GM12878 (cell line): Measurements from ENCODE around the gene MCFD2. TPM values are rescaled to one million over a fixed set of nuclear protein-coding genes. Genes with fewer than 3 reads are reported as not detected.

Source experiments
- ATAC-seq: fragments of 200-7000 bp; cut with Tn5 transposase; 3 replicates; pipeline ENCODE4 v1.9.1; 2020; ENCODE audit warnings: mild to moderate bottlenecking, moderate library complexity
- BruUV-seq: library from RNA; stranded (reverse); fragments of 400-500 nt; replicated peaks from 2 replicates; lab custom pipeline; 2021; lab: Mats Ljungman, UMichigan
- CTCF ChIA-PET: fragments of 300-600 bp; sonication (Branson Sonifier 250); formaldehyde crosslinking; extraction: SDS; loops from one replicate; lab custom pipeline; 2021; ENCODE audit warnings: inconsistent platforms; lab: Yijun Ruan, JAX
- POLR2A ChIA-PET: fragments of 350-600 bp; formaldehyde crosslinking; extraction: SDS; loops from one replicate; lab custom pipeline; 2021; ENCODE audit warnings: inconsistent platforms; lab: Charles Lee
- RAD21 ChIA-PET: fragments of 300-600 bp; sonication (Branson Sonifier 250); formaldehyde crosslinking; loops from one replicate; lab custom pipeline; 2023; ENCODE audit warnings: antibody characterized with exemption; ENCODE audit not compliant: unreplicated experiment; lab: Charles Lee
- SMC1A ChIA-PET: fragments of 300-600 bp; sonication (Branson Sonifier 250); formaldehyde crosslinking; loops from one replicate; lab custom pipeline; 2023; ENCODE audit not compliant: unreplicated experiment, uncharacterized antibody; lab: Charles Lee
- DNase-seq: peaks from one replicate; pipeline ENCODE4 v3.0.0-alpha.2; 2011; ENCODE audit warnings: low read depth, low spot score
- FAIRE-seq: peaks from 3 replicates; lab custom pipeline; 2011; peaks lifted over from hg19 to GRCh38; lab: Jason Lieb, UNC
- H2AFZ ChIP-seq: 2 replicates; pipeline ENCODE4 v1.6.0; 2011; ENCODE audit warnings: low read depth, low read length, control low read depth; ENCODE audit not compliant: control insufficient read depth
- H3K27ac ChIP-seq: 2 replicates; pipeline ENCODE4 v1.5.1; 2011; ENCODE audit warnings: control low read depth; ENCODE audit not compliant: control insufficient read depth, insufficient read depth
- H3K27me3 ChIP-seq, 2 experiments: replicated peaks in 1 of 2; 2 replicates each; pipeline versions ENCODE4 v1.6.0 to v1.6.1; 2011; ENCODE audit warnings: low read length in 1 of 2; ENCODE audit not compliant: control insufficient read depth in 2 of 2, insufficient read depth in 2 of 2
- H3K36me3 ChIP-seq, 2 experiments: 2 replicates each; pipeline ENCODE4 v1.5.1; 2011; ENCODE audit warnings: low read length in 1 of 2; ENCODE audit not compliant: control insufficient read depth in 2 of 2, insufficient read depth in 2 of 2
- H3K4me1 ChIP-seq: 2 replicates; pipeline ENCODE4 v1.6.1; 2011; ENCODE audit warnings: mild to moderate bottlenecking, low read length, moderate library complexity, mixed read lengths; ENCODE audit not compliant: control insufficient read depth, insufficient read depth
- H3K4me2 ChIP-seq: 2 replicates; pipeline ENCODE4 v1.6.0; 2011; ENCODE audit warnings: control low read depth; ENCODE audit not compliant: control insufficient read depth, insufficient read depth
- H3K4me3 ChIP-seq: fragments of 200-600 bp; sonication (generic); 2 replicates; pipeline ENCODE4 v1.5.1; 2016
- H3K79me2 ChIP-seq: 2 replicates; pipeline ENCODE4 v1.6.0; 2011; ENCODE audit warnings: low read length; ENCODE audit not compliant: control insufficient read depth, insufficient read depth
- H3K9ac ChIP-seq: 2 replicates; pipeline ENCODE4 v1.8.0; 2011; ENCODE audit warnings: low read length, control low read depth, mixed read lengths; ENCODE audit not compliant: control insufficient read depth, insufficient read depth
- H3K9me3 ChIP-seq: replicated peaks from 3 replicates; pipeline ENCODE4 v1.5.1; 2011; ENCODE audit warnings: mild to moderate bottlenecking, low read length; ENCODE audit not compliant: control insufficient read depth, insufficient read depth
- H4K20me1 ChIP-seq: 2 replicates; pipeline ENCODE4 v1.6.0; 2011; ENCODE audit not compliant: control insufficient read depth, insufficient read depth
- CBFB ChIP-seq: IDR thresholded peaks from 2 replicates; pipeline ENCODE4 v1.6.1; 2016; ENCODE audit warnings: antibody characterized with exemption, low read depth
- CREM ChIP-seq: IDR thresholded peaks from 2 replicates; pipeline ENCODE4 v1.6.1; 2014; ENCODE audit warnings: antibody characterized with exemption, low read depth
- EP300 ChIP-seq, 2 experiments: fragments of 150-350 bp in 1 of 2; IDR thresholded peaks; 2 replicates each; pipeline ENCODE4 v1.6.1; 2011 to 2012; ENCODE audit warnings: low read depth in 2 of 2, low read length in 2 of 2, borderline replicate concordance in 1 of 2, improper control_type of control experiment in 1 of 2, inconsistent platforms in 1 of 2; ENCODE audit not compliant: control insufficient read depth in 1 of 2
- IKZF2 ChIP-seq, 2 experiments: fragments of 450-650 bp; IDR thresholded peaks; 2 replicates each; pipeline ENCODE4 v1.6.1; 2017; ENCODE audit warnings: mild to moderate bottlenecking in 2 of 2, moderate library complexity in 2 of 2
- IRF4 ChIP-seq: IDR thresholded peaks from 2 replicates; pipeline ENCODE4 v1.6.1; 2011; ENCODE audit warnings: low read depth, low read length
- SMC3 ChIP-seq: IDR thresholded peaks from 2 replicates; pipeline ENCODE4 v1.6.1; 2011; ENCODE audit warnings: low read length, improper control_type of control experiment, borderline replicate concordance
- TAF1 ChIP-seq: IDR thresholded peaks from 2 replicates; pipeline ENCODE4 v1.6.1; 2011; ENCODE audit warnings: mild to moderate bottlenecking, low read depth, low read length, borderline replicate concordance
- YY1 ChIP-seq: IDR thresholded peaks from 2 replicates; pipeline ENCODE4 v1.6.1; 2011; ENCODE audit warnings: low read depth, mild to moderate bottlenecking, low read length
- WGBS: methylation state at CpG from one replicate; pipeline ENCODE4 v1.1.6; 2016; ENCODE audit warnings: low lambda C conversion rate; ENCODE audit not compliant: insufficient replicate concordance, insufficient coverage; ENCODE audit errors: missing lambda C conversion rate; 5-methylcytosine and 5-hydroxymethylcytosine counted together
- in situ Hi-C: fragments of 300-500 bp; cut with MboI; formaldehyde crosslinking; loops from 9 replicates; pipeline ENCODE4 v1.14.3; 2018; ENCODE audit warnings: mixed read lengths
- intact Hi-C: fragments of 100-400 bp; cut with micrococcal nuclease; formaldehyde crosslinking; loops from one replicate; pipeline ENCODE4 v1.14.2; 2022; ENCODE audit not compliant: unreplicated experiment
- polyA plus RNA-seq, 11 experiments: library from polyadenylated mRNA; depleted of rRNA in 4 of 11; unstranded in 6 of 11; stranded (reverse) in 5 of 11; fragments of >200 nt; fragmentation: Nextera tagmentation in 4 of 11; fragmentation: Illumina TruSeq in 1 of 11; extraction: Ambion mirVana in 4 of 11; extraction: Trizol in 1 of 11; gene quantifications; 1 replicate in 1 of 11; 2 replicates in 10 of 11; pipeline versions ENCODE4 v1.2.1 to v1.2.3, GENCODE V29; 2011 to 2016; ENCODE audit warnings: inconsistent platforms in 2 of 11, missing spikeins in 2 of 11, low read depth in 1 of 11
- total RNA-seq, 4 experiments: library from RNA; depleted of rRNA in 3 of 4; stranded (reverse); fragments of >200 nt in 3 of 4; fragmentation: Illumina TruSeq in 1 of 4; extraction: Trizol in 1 of 4; gene quantifications; 2 replicates each; pipeline versions ENCODE4 v1.2.1 to v1.2.3, GENCODE V29; 2013 to 2021
- TF ChIP-seq, protein P1 (sequence below): fragments of 450-650 bp; IDR thresholded peaks from 2 replicates; pipeline ENCODE4 v1.6.1; 2018; ENCODE audit warnings: mild to moderate bottlenecking, low read depth, moderate library complexity; ENCODE audit not compliant: partially characterized antibody

MCFD2 gene
- total and polyA plus RNA-seq, 10 of the 15 experiments (the other 5 are each of a cell fraction or from before 2014, with no cell fraction given): 35.0 to 57.3 (median 40.3) TPM

DNA sequence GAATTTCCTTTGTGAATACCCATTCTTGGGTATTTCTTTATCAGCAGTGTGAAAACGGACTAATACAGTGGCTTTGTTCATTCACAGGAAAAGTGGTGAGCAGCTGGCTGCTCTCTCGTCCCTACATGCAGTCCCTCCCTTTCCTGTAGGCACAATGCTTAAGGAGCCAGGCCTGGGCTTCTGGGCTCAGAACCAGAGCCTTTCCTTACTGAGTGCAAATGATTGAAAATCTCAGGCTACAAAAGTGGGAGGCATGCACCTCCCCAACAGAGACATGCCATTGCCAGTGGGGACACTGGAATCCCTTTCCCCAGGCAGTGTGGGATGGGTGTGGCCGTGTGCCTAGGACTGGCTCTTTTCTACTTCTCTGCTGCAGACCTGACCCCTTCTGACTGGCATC lies 61.3 kb downstream of the MCFD2 start:
- no peak overlapping the region for H3K27ac ChIP-seq
- ChIA-PET POLR2A (no interaction called here), RAD21 (no interaction called here), SMC1A (no interaction called here), CTCF (no interaction called here)
- no peaks in the 10 kb centered on the region for H3K4me1 ChIP-seq
- H3K9me3 ChIP-seq: no peaks in the 10 kb centered on the region
- no peaks in the 10 kb centered on the region for H4K20me1 ChIP-seq
- BruUV-seq: no TSS peak
- no peak overlapping the region for H3K4me2 ChIP-seq
- no peak for TF ChIP-seq TAF1
- TF ChIP-seq EP300 (IDR thresholded peaks at IDR 0.05; ENCODE audit: borderline replicate concordance in 1 of 2, control insufficient read depth in 1 of 2, low read depth in 2 of 2, low read length in 2 of 2): no peak
- TF ChIP-seq, protein P1, sequence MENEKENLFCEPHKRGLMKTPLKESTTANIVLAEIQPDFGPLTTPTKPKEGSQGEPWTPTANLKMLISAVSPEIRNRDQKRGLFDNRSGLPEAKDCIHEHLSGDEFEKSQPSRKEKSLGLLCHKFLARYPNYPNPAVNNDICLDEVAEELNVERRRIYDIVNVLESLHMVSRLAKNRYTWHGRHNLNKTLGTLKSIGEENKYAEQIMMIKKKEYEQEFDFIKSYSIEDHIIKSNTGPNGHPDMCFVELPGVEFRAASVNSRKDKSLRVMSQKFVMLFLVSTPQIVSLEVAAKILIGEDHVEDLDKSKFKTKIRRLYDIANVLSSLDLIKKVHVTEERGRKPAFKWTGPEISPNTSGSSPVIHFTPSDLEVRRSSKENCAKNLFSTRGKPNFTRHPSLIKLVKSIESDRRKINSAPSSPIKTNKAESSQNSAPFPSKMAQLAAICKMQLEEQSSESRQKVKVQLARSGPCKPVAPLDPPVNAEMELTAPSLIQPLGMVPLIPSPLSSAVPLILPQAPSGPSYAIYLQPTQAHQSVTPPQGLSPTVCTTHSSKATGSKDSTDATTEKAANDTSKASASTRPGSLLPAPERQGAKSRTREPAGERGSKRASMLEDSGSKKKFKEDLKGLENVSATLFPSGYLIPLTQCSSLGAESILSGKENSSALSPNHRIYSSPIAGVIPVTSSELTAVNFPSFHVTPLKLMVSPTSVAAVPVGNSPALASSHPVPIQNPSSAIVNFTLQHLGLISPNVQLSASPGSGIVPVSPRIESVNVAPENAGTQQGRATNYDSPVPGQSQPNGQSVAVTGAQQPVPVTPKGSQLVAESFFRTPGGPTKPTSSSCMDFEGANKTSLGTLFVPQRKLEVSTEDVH: no peak
- no peak for TF ChIP-seq IKZF2 (IDR thresholded peaks at IDR 0.05)
- no peak for TF ChIP-seq SMC3
- no peak for TF ChIP-seq IRF4
- TF ChIP-seq CBFB: no peak
- TF ChIP-seq YY1: no peak
- no peak for TF ChIP-seq CREM
- intact Hi-C loops (no loop called here), in situ Hi-C loops (no loop called here)
- H3K4me3 ChIP-seq: no peak overlapping the region
- H3K27me3 ChIP-seq: peaks cover 0 to 3% of the 10 kb centered on the region in 2 experiments; a peak in 3 of 4 replicates
- no peak overlapping the region for H2AFZ ChIP-seq
- H3K36me3 ChIP-seq: no peaks in the 10 kb centered on the region
- WGBS: 0% methylated on average over 3 of the region's 3 CpGs
- no peak overlapping the region for H3K9ac ChIP-seq
- ATAC-seq (no peak), FAIRE-seq (no peak), DNase-seq (no peak)
- no peaks in the 10 kb centered on the region for H3K79me2 ChIP-seq
